H9 (cell line): ENCODE results near the gene SOX12. TPM values are rescaled to one million over a fixed set of nuclear protein-coding genes. Genes with fewer than 3 reads are reported as not detected.

Experiments used
- DNase-seq: peaks from one replicate; pipeline ENCODE4 v3.0.0-alpha.2; 2017
- H2AFZ ChIP-seq: one replicate; pipeline ENCODE4 v1.6.1; 2013; ENCODE audit warnings: mild to moderate bottlenecking, low read length, control low read depth, moderate library complexity
- H2AK5ac ChIP-seq: 2 replicates; pipeline ENCODE4 v1.6.1; 2013; ENCODE audit warnings: low read length, control low read depth, mixed read lengths; ENCODE audit not compliant: insufficient read length
- H2BK120ac ChIP-seq: one replicate; pipeline ENCODE4 v1.6.1; 2013; ENCODE audit warnings: low read depth, mild to moderate bottlenecking, low read length, control low read depth, inconsistent platforms; ENCODE audit not compliant: poor library complexity, severe bottlenecking
- H2BK12ac ChIP-seq: 2 replicates; pipeline ENCODE4 v1.6.1; 2013; ENCODE audit warnings: low read length, control low read depth, mixed read lengths, low read depth; ENCODE audit not compliant: insufficient read length
- H2BK15ac ChIP-seq: 2 replicates; pipeline ENCODE4 v1.6.1; 2013; ENCODE audit warnings: low read depth, low read length, control low read depth
- H2BK20ac ChIP-seq: one replicate; pipeline ENCODE4 v1.6.1; 2013; ENCODE audit warnings: low read depth, mild to moderate bottlenecking, low read length, control low read depth, inconsistent platforms; ENCODE audit not compliant: poor library complexity, severe bottlenecking
- H2BK5ac ChIP-seq: 2 replicates; pipeline ENCODE4 v1.6.1; 2013; ENCODE audit warnings: low read length, control low read depth, mixed read lengths; ENCODE audit not compliant: insufficient read length
- H3K14ac ChIP-seq: 2 replicates; pipeline ENCODE4 v1.6.1; 2013; ENCODE audit warnings: low read length, control low read depth; ENCODE audit not compliant: insufficient read depth
- H3K18ac ChIP-seq: 2 replicates; pipeline ENCODE4 v1.6.1; 2013; ENCODE audit warnings: low read depth, mild to moderate bottlenecking, mixed read lengths, low read length, control low read depth; ENCODE audit not compliant: insufficient read length
- H3K23ac ChIP-seq: 2 replicates; pipeline ENCODE4 v1.6.1; 2013; ENCODE audit warnings: low read length, control low read depth, mixed read lengths, low read depth; ENCODE audit not compliant: insufficient read length
- H3K23me2 ChIP-seq: 2 replicates; pipeline ENCODE4 v1.6.1; 2013; ENCODE audit warnings: low read depth, mild to moderate bottlenecking, mixed read lengths, low read length, control low read depth; ENCODE audit not compliant: insufficient read length, poor library complexity, severe bottlenecking
- H3K27ac ChIP-seq: 2 replicates; pipeline ENCODE4 v1.5.1; 2013; ENCODE audit warnings: low read length, control low read depth, mixed read lengths, low read depth; ENCODE audit not compliant: insufficient read length
- H3K27me3 ChIP-seq: 2 replicates; pipeline ENCODE4 v1.6.1; 2013; ENCODE audit warnings: low read length, control low read depth, inconsistent platforms; ENCODE audit not compliant: insufficient read depth
- H3K4ac ChIP-seq: 2 replicates; pipeline ENCODE4 v1.6.1; 2013; ENCODE audit warnings: low read depth, mild to moderate bottlenecking, control low read depth, inconsistent platforms, low read length, moderate library complexity
- H3K4me1 ChIP-seq: 2 replicates; pipeline ENCODE4 v1.6.1; 2013; ENCODE audit warnings: low read length, control low read depth, inconsistent platforms; ENCODE audit not compliant: insufficient read depth
- H3K4me2 ChIP-seq: 2 replicates; pipeline ENCODE4 v1.6.1; 2013; ENCODE audit warnings: low read length, control low read depth, mixed read lengths; ENCODE audit not compliant: insufficient read length, insufficient read depth
- H3K56ac ChIP-seq: 2 replicates; pipeline ENCODE4 v1.6.1; 2013; ENCODE audit warnings: low read depth, mild to moderate bottlenecking, mixed read lengths, low read length, control low read depth; ENCODE audit not compliant: insufficient read length
- H3K79me1 ChIP-seq: 2 replicates; pipeline ENCODE4 v1.6.1; 2013; ENCODE audit warnings: low read depth, mild to moderate bottlenecking, moderate library complexity, low read length, control low read depth, inconsistent platforms; ENCODE audit not compliant: insufficient read depth, poor library complexity, severe bottlenecking
- H3K79me2 ChIP-seq: 2 replicates; pipeline ENCODE4 v1.6.1; 2013; ENCODE audit warnings: low read length, control low read depth, inconsistent platforms; ENCODE audit not compliant: insufficient read depth
- H3K9ac ChIP-seq: 2 replicates; pipeline ENCODE4 v1.6.1; 2013; ENCODE audit warnings: low read length, control low read depth, mixed read lengths; ENCODE audit not compliant: insufficient read length; ENCODE audit errors: extremely low read depth
- H3K9me3 ChIP-seq: one replicate; pipeline ENCODE4 v1.6.1; 2013; ENCODE audit warnings: low read depth, low read length, inconsistent platforms; ENCODE audit not compliant: control insufficient read depth
- H3T11ph ChIP-seq: one replicate; pipeline ENCODE4 v1.6.1; 2013; ENCODE audit warnings: mild to moderate bottlenecking, low read length, control low read depth, inconsistent platforms
- H4K20me1 ChIP-seq: one replicate; pipeline ENCODE4 v1.6.1; 2013; ENCODE audit not compliant: control insufficient read depth, insufficient read length, insufficient read depth
- H4K5ac ChIP-seq: 2 replicates; pipeline ENCODE4 v1.6.1; 2013; ENCODE audit warnings: low read depth, mild to moderate bottlenecking, mixed read lengths, low read length, control low read depth; ENCODE audit not compliant: insufficient read length
- H4K8ac ChIP-seq: replicated peaks from 2 replicates; pipeline ENCODE4 v1.6.1; 2013; ENCODE audit warnings: low read length, control low read depth, mixed read lengths, low read depth; ENCODE audit not compliant: insufficient read length
- H4K91ac ChIP-seq: 2 replicates; pipeline ENCODE4 v1.6.1; 2013; ENCODE audit warnings: low read depth, mild to moderate bottlenecking, moderate library complexity, mixed read lengths, low read length, control low read depth; ENCODE audit not compliant: insufficient read length
- H3K27ac Mint-ChIP-seq, 3 experiments: 2 replicates in 2 of 3; 3 replicates in 1 of 3; pipeline ENCODE4 v1.8.0; 2020 to 2021; ENCODE audit warnings: mixed read lengths in 3 of 3, mild to moderate bottlenecking in 1 of 3, moderate library complexity in 1 of 3
- H3K27me3 Mint-ChIP-seq: 2 replicates; pipeline ENCODE4 v1.8.0; 2021; ENCODE audit warnings: low read depth, mild to moderate bottlenecking, moderate library complexity, mixed read lengths
- H3K36me3 Mint-ChIP-seq, 3 experiments: 2 replicates in 2 of 3; 3 replicates in 1 of 3; pipeline ENCODE4 v1.8.0; 2020 to 2021; ENCODE audit warnings: low read depth in 3 of 3, mixed read lengths in 3 of 3; ENCODE audit not compliant: insufficient read depth in 1 of 3
- H3K4me1 Mint-ChIP-seq, 2 experiments: 2 replicates each; pipeline ENCODE4 v1.8.0; 2020; ENCODE audit warnings: mixed read lengths in 2 of 2
- H3K4me3 Mint-ChIP-seq, 2 experiments: 2 replicates in 1 of 2; 3 replicates in 1 of 2; pipeline ENCODE4 v1.8.0; 2020 to 2021; ENCODE audit warnings: mild to moderate bottlenecking in 2 of 2, mixed read lengths in 2 of 2, moderate library complexity in 1 of 2
- H3K9me3 Mint-ChIP-seq, 2 experiments: 2 replicates in 1 of 2; 3 replicates in 1 of 2; pipeline ENCODE4 v1.8.0; 2020; ENCODE audit warnings: mild to moderate bottlenecking in 2 of 2, mixed read lengths in 2 of 2, moderate library complexity in 1 of 2
- CTCF ChIP-seq: fragments of 200-600 bp; sonication (generic); conservative IDR thresholded peaks from 3 replicates; pipeline ENCODE4 v1.8.0; 2021; ENCODE audit warnings: antibody characterized with exemption, mild to moderate bottlenecking
- WGBS: extraction: QIAGEN DNeasy Blood & Tissue Kit; methylation state at CpG from one replicate; pipeline ENCODE4 v1.1.7; 2013; ENCODE audit warnings: missing lambda C conversion rate, low lambda C conversion rate, mixed read lengths; ENCODE audit not compliant: insufficient read length; ENCODE audit errors: extremely low coverage; 5-methylcytosine and 5-hydroxymethylcytosine counted together
- total RNA-seq: library from RNA; stranded (reverse); gene quantifications from 2 replicates; pipeline ENCODE4 v1.2.1, GENCODE V29; 2021

SOX12 gene
- total RNA-seq, 1 experiment from 2014 or later = 54.4 TPM

GRCh38 chr20:286508-286907 lies 38.8 kb upstream of the SOX12 start:
- no peaks in the 10 kb centered on the region; the same call in 1 of the 2 replicates for H3K79me2 ChIP-seq
- no peak overlapping the region for H3K4me3 Mint-ChIP-seq

More at GRCh38 chr20:286508-286907, 38.8 kb upstream of the SOX12 start:
- no peak overlapping the region for H2BK20ac ChIP-seq
- H3K23ac ChIP-seq = no peak overlapping the region
- H2BK15ac ChIP-seq = no peak overlapping the region
- peaks cover 6% of the 10 kb centered on the region for H3K23me2 ChIP-seq
- H3K9ac ChIP-seq = no peak overlapping the region
- Mint-ChIP-seq H3K36me3 (peaks cover 6 to 30% (median 8%) of the 10 kb centered on the region in 3 experiments; a peak in 6 of 7 replicates), H3K27me3 (no peaks in the 10 kb centered on the region), H3K4me1 (peaks cover 0 to 5% of the 10 kb centered on the region in 2 experiments; a peak in 2 of 4 replicates), H3K9me3 (no peaks in the 10 kb centered on the region; a peak in 1 of 5 replicates), H3K27ac (no peak overlapping the region; a peak in 1 of 7 replicates)
- H3K27me3 ChIP-seq = no peaks in the 10 kb centered on the region
- no peak overlapping the region for H2BK120ac ChIP-seq
- no peak overlapping the region for H3K56ac ChIP-seq
- H3K4me2 ChIP-seq = no peak overlapping the region
- TF ChIP-seq CTCF = no peak
- no peaks in the 10 kb centered on the region for H4K20me1 ChIP-seq
- H3T11ph ChIP-seq = no peak overlapping the region
- H4K5ac ChIP-seq = no peak overlapping the region
- H2BK12ac ChIP-seq = no peak overlapping the region
- H2AK5ac ChIP-seq = no peak overlapping the region
- H2BK5ac ChIP-seq = no peak overlapping the region
- DNase-seq = no peak
- WGBS = no CpG with 5 or more reads among the region's 2 CpGs
- H3K14ac ChIP-seq = no peak overlapping the region
- no peak overlapping the region for H3K4ac ChIP-seq
- no peak overlapping the region for H4K8ac ChIP-seq
- H2AFZ ChIP-seq = no peak overlapping the region
- no peak overlapping the region for H3K18ac ChIP-seq
- peaks cover 5% of the 10 kb centered on the region; the same call in 1 of the 2 replicates for H3K4me1 ChIP-seq
- no peak overlapping the region for H4K91ac ChIP-seq
- H3K79me1 ChIP-seq = no peaks in the 10 kb centered on the region
- no peaks in the 10 kb centered on the region for H3K9me3 ChIP-seq
- H3K27ac ChIP-seq = no peak overlapping the region
